H9 (cell line): ENCODE results near the gene GSG1L. TPM values are rescaled to one million over a fixed set of nuclear protein-coding genes. Genes with fewer than 3 reads are reported as not detected.

ENCODE experiments used
- DNase-seq: peaks from one replicate; pipeline ENCODE4 v3.0.0-alpha.2; 2017
- H2AFZ ChIP-seq: one replicate; pipeline ENCODE4 v1.6.1; 2013; ENCODE audit warnings: mild to moderate bottlenecking, low read length, control low read depth, moderate library complexity
- H2AK5ac ChIP-seq: 2 replicates; pipeline ENCODE4 v1.6.1; 2013; ENCODE audit warnings: low read length, control low read depth, mixed read lengths; ENCODE audit not compliant: insufficient read length
- H2BK120ac ChIP-seq: one replicate; pipeline ENCODE4 v1.6.1; 2013; ENCODE audit warnings: low read depth, mild to moderate bottlenecking, low read length, control low read depth, inconsistent platforms; ENCODE audit not compliant: poor library complexity, severe bottlenecking
- H2BK12ac ChIP-seq: 2 replicates; pipeline ENCODE4 v1.6.1; 2013; ENCODE audit warnings: low read length, control low read depth, mixed read lengths, low read depth; ENCODE audit not compliant: insufficient read length
- H2BK15ac ChIP-seq: 2 replicates; pipeline ENCODE4 v1.6.1; 2013; ENCODE audit warnings: low read depth, low read length, control low read depth
- H2BK20ac ChIP-seq: one replicate; pipeline ENCODE4 v1.6.1; 2013; ENCODE audit warnings: low read depth, mild to moderate bottlenecking, low read length, control low read depth, inconsistent platforms; ENCODE audit not compliant: poor library complexity, severe bottlenecking
- H2BK5ac ChIP-seq: 2 replicates; pipeline ENCODE4 v1.6.1; 2013; ENCODE audit warnings: low read length, control low read depth, mixed read lengths; ENCODE audit not compliant: insufficient read length
- H3K14ac ChIP-seq: 2 replicates; pipeline ENCODE4 v1.6.1; 2013; ENCODE audit warnings: low read length, control low read depth; ENCODE audit not compliant: insufficient read depth
- H3K18ac ChIP-seq: 2 replicates; pipeline ENCODE4 v1.6.1; 2013; ENCODE audit warnings: low read depth, mild to moderate bottlenecking, mixed read lengths, low read length, control low read depth; ENCODE audit not compliant: insufficient read length
- H3K23ac ChIP-seq: 2 replicates; pipeline ENCODE4 v1.6.1; 2013; ENCODE audit warnings: low read length, control low read depth, mixed read lengths, low read depth; ENCODE audit not compliant: insufficient read length
- H3K23me2 ChIP-seq: 2 replicates; pipeline ENCODE4 v1.6.1; 2013; ENCODE audit warnings: low read depth, mild to moderate bottlenecking, mixed read lengths, low read length, control low read depth; ENCODE audit not compliant: insufficient read length, poor library complexity, severe bottlenecking
- H3K27ac ChIP-seq: 2 replicates; pipeline ENCODE4 v1.5.1; 2013; ENCODE audit warnings: low read length, control low read depth, mixed read lengths, low read depth; ENCODE audit not compliant: insufficient read length
- H3K27me3 ChIP-seq: 2 replicates; pipeline ENCODE4 v1.6.1; 2013; ENCODE audit warnings: low read length, control low read depth, inconsistent platforms; ENCODE audit not compliant: insufficient read depth
- H3K4ac ChIP-seq: 2 replicates; pipeline ENCODE4 v1.6.1; 2013; ENCODE audit warnings: low read depth, mild to moderate bottlenecking, control low read depth, inconsistent platforms, low read length, moderate library complexity
- H3K4me1 ChIP-seq: 2 replicates; pipeline ENCODE4 v1.6.1; 2013; ENCODE audit warnings: low read length, control low read depth, inconsistent platforms; ENCODE audit not compliant: insufficient read depth
- H3K4me2 ChIP-seq: 2 replicates; pipeline ENCODE4 v1.6.1; 2013; ENCODE audit warnings: low read length, control low read depth, mixed read lengths; ENCODE audit not compliant: insufficient read length, insufficient read depth
- H3K56ac ChIP-seq: 2 replicates; pipeline ENCODE4 v1.6.1; 2013; ENCODE audit warnings: low read depth, mild to moderate bottlenecking, mixed read lengths, low read length, control low read depth; ENCODE audit not compliant: insufficient read length
- H3K79me1 ChIP-seq: 2 replicates; pipeline ENCODE4 v1.6.1; 2013; ENCODE audit warnings: low read depth, mild to moderate bottlenecking, moderate library complexity, low read length, control low read depth, inconsistent platforms; ENCODE audit not compliant: insufficient read depth, poor library complexity, severe bottlenecking
- H3K79me2 ChIP-seq: 2 replicates; pipeline ENCODE4 v1.6.1; 2013; ENCODE audit warnings: low read length, control low read depth, inconsistent platforms; ENCODE audit not compliant: insufficient read depth
- H3K9ac ChIP-seq: 2 replicates; pipeline ENCODE4 v1.6.1; 2013; ENCODE audit warnings: low read length, control low read depth, mixed read lengths; ENCODE audit not compliant: insufficient read length; ENCODE audit errors: extremely low read depth
- H3K9me3 ChIP-seq: one replicate; pipeline ENCODE4 v1.6.1; 2013; ENCODE audit warnings: low read depth, low read length, inconsistent platforms; ENCODE audit not compliant: control insufficient read depth
- H3T11ph ChIP-seq: one replicate; pipeline ENCODE4 v1.6.1; 2013; ENCODE audit warnings: mild to moderate bottlenecking, low read length, control low read depth, inconsistent platforms
- H4K20me1 ChIP-seq: one replicate; pipeline ENCODE4 v1.6.1; 2013; ENCODE audit not compliant: control insufficient read depth, insufficient read length, insufficient read depth
- H4K5ac ChIP-seq: 2 replicates; pipeline ENCODE4 v1.6.1; 2013; ENCODE audit warnings: low read depth, mild to moderate bottlenecking, mixed read lengths, low read length, control low read depth; ENCODE audit not compliant: insufficient read length
- H4K8ac ChIP-seq: replicated peaks from 2 replicates; pipeline ENCODE4 v1.6.1; 2013; ENCODE audit warnings: low read length, control low read depth, mixed read lengths, low read depth; ENCODE audit not compliant: insufficient read length
- H4K91ac ChIP-seq: 2 replicates; pipeline ENCODE4 v1.6.1; 2013; ENCODE audit warnings: low read depth, mild to moderate bottlenecking, moderate library complexity, mixed read lengths, low read length, control low read depth; ENCODE audit not compliant: insufficient read length
- H3K27ac Mint-ChIP-seq, 3 experiments: 2 replicates in 2 of 3; 3 replicates in 1 of 3; pipeline ENCODE4 v1.8.0; 2020 to 2021; ENCODE audit warnings: mixed read lengths in 3 of 3, mild to moderate bottlenecking in 1 of 3, moderate library complexity in 1 of 3
- H3K27me3 Mint-ChIP-seq: 2 replicates; pipeline ENCODE4 v1.8.0; 2021; ENCODE audit warnings: low read depth, mild to moderate bottlenecking, moderate library complexity, mixed read lengths
- H3K36me3 Mint-ChIP-seq, 3 experiments: 2 replicates in 2 of 3; 3 replicates in 1 of 3; pipeline ENCODE4 v1.8.0; 2020 to 2021; ENCODE audit warnings: low read depth in 3 of 3, mixed read lengths in 3 of 3; ENCODE audit not compliant: insufficient read depth in 1 of 3
- H3K4me1 Mint-ChIP-seq, 2 experiments: 2 replicates each; pipeline ENCODE4 v1.8.0; 2020; ENCODE audit warnings: mixed read lengths in 2 of 2
- H3K4me3 Mint-ChIP-seq, 2 experiments: 2 replicates in 1 of 2; 3 replicates in 1 of 2; pipeline ENCODE4 v1.8.0; 2020 to 2021; ENCODE audit warnings: mild to moderate bottlenecking in 2 of 2, mixed read lengths in 2 of 2, moderate library complexity in 1 of 2
- H3K9me3 Mint-ChIP-seq, 2 experiments: 2 replicates in 1 of 2; 3 replicates in 1 of 2; pipeline ENCODE4 v1.8.0; 2020; ENCODE audit warnings: mild to moderate bottlenecking in 2 of 2, mixed read lengths in 2 of 2, moderate library complexity in 1 of 2
- WGBS: extraction: QIAGEN DNeasy Blood & Tissue Kit; methylation state at CpG from one replicate; pipeline ENCODE4 v1.1.7; 2013; ENCODE audit warnings: missing lambda C conversion rate, low lambda C conversion rate, mixed read lengths; ENCODE audit not compliant: insufficient read length; ENCODE audit errors: extremely low coverage; 5-methylcytosine and 5-hydroxymethylcytosine counted together
- total RNA-seq: library from RNA; stranded (reverse); gene quantifications from 2 replicates; pipeline ENCODE4 v1.2.1, GENCODE V29; 2021
- TF ChIP-seq, protein P1 (sequence below): fragments of 200-600 bp; sonication (generic); conservative IDR thresholded peaks from 3 replicates; pipeline ENCODE4 v1.8.0; 2021; ENCODE audit warnings: antibody characterized with exemption, mild to moderate bottlenecking

Gene GSG1L
- total RNA-seq, 1 experiment from 2014 or later, result 0.35 TPM

DNA sequence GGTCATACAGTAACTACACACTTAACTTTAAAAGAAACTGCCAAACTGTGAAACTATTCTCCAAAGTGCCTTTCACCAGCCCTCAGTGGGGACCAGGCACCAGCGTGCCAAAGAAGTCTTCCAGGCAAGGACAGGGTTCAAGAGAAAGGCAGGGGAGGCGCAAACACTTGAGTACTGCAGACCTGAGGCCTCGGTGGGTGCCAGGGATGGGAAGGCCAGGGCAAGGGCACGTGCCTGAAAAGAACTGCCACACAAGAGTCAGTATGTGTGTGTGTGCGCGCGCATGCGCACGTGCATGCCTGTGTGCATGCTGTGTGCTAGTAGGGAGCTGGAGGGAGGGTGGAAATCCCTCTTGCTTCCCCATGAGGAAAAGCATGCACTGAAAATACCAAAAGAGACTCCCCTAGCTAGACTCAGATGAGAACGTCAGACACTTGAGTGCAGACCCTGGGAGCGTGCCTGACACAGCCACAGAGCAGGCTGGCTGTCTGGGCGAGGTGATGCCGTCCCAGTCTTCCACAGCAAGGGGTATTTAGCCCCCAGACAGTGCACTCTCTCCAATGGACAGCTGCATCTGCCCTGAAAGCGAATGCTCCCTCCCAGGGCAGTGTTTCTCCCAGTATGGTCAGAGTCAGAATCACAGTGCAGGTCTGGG is 40.1 kb upstream of the GSG1L start:
- Mint-ChIP-seq H3K9me3 (no peaks in the 10 kb centered on the region), H3K4me3 (no peak overlapping the region), H3K27ac (peak overlapping the region in 1 of 3 experiments; percentile 39; a peak in 2 of 7 replicates), H3K27me3 (no peaks in the 10 kb centered on the region), H3K36me3 (peaks cover 55 to 98% (median 93%) of the 10 kb centered on the region in 3 experiments), H3K4me1 (no peaks in the 10 kb centered on the region)
- Histone ChIP-seq H4K5ac (no peak overlapping the region), H3K9me3 (no peaks in the 10 kb centered on the region), H3K27me3 (no peaks in the 10 kb centered on the region), H3K14ac (no peak overlapping the region), H2BK20ac (no peak overlapping the region), H4K20me1 (no peaks in the 10 kb centered on the region), H3K4me2 (no peak overlapping the region), H3K9ac (no peak overlapping the region), H2AFZ (no peak overlapping the region), H2AK5ac (no peak overlapping the region), H3K79me1 (no peaks in the 10 kb centered on the region), H3K18ac (no peak overlapping the region), H3T11ph (no peak overlapping the region), H2BK12ac (no peak overlapping the region), H4K8ac (no peak overlapping the region), H3K4me1 (no peaks in the 10 kb centered on the region), H3K56ac (no peak overlapping the region), H3K23me2 (no peaks in the 10 kb centered on the region), H3K79me2 (no peaks in the 10 kb centered on the region), H2BK15ac (no peak overlapping the region), H3K4ac (no peak overlapping the region), H2BK5ac (no peak overlapping the region), H4K91ac (no peak overlapping the region), H2BK120ac (no peak overlapping the region), H3K27ac (no peak overlapping the region), H3K23ac (no peak overlapping the region)
- TF ChIP-seq, protein P1, sequence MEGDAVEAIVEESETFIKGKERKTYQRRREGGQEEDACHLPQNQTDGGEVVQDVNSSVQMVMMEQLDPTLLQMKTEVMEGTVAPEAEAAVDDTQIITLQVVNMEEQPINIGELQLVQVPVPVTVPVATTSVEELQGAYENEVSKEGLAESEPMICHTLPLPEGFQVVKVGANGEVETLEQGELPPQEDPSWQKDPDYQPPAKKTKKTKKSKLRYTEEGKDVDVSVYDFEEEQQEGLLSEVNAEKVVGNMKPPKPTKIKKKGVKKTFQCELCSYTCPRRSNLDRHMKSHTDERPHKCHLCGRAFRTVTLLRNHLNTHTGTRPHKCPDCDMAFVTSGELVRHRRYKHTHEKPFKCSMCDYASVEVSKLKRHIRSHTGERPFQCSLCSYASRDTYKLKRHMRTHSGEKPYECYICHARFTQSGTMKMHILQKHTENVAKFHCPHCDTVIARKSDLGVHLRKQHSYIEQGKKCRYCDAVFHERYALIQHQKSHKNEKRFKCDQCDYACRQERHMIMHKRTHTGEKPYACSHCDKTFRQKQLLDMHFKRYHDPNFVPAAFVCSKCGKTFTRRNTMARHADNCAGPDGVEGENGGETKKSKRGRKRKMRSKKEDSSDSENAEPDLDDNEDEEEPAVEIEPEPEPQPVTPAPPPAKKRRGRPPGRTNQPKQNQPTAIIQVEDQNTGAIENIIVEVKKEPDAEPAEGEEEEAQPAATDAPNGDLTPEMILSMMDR, result no peak
- WGBS, result no CpG with 5 or more reads among the region's 14 CpGs
- no peak for DNase-seq
